RWPE2 (cell line): Measurements from ENCODE around the gene ZNF337.
"Not testable (repeated sequence)": the region's sequence is repeated elsewhere in the genome, so short reads cannot be mapped to it uniquely, and the experiment has no call there.

Experiments used
- ATAC-seq: fragments of 200-7000 bp; cut with Tn5 transposase; 3 replicates; pipeline ENCODE4 v1.9.1; 2021; ENCODE audit warnings: low read depth
- DNase-seq: peaks from one replicate; pipeline ENCODE4 v3.0.0-alpha.2; 2020; ENCODE audit warnings: low spot score
- H3K27ac ChIP-seq: fragments of 450-650 bp; 2 replicates; pipeline ENCODE4 v1.5.1; 2017; ENCODE audit warnings: mild to moderate bottlenecking; ENCODE audit not compliant: poor library complexity, severe bottlenecking
- H3K27me3 ChIP-seq: fragments of 250-450 bp; sonication (Bioruptor Pico); 2 replicates; pipeline ENCODE4 v1.5.1; 2021; ENCODE audit warnings: mild to moderate bottlenecking, moderate library complexity; ENCODE audit not compliant: insufficient read depth, poor library complexity, severe bottlenecking
- H3K36me3 ChIP-seq: fragments of 250-450 bp; sonication (Bioruptor Pico); 2 replicates; pipeline ENCODE4 v1.5.1; 2020; ENCODE audit warnings: low read depth, mild to moderate bottlenecking, moderate library complexity
- H3K4me1 ChIP-seq: fragments of 250-450 bp; sonication (Bioruptor Pico); 2 replicates; pipeline ENCODE4 v1.5.1; 2021; ENCODE audit warnings: mild to moderate bottlenecking, moderate library complexity; ENCODE audit not compliant: insufficient read depth, poor library complexity, severe bottlenecking
- H3K4me3 ChIP-seq: fragments of 250-450 bp; sonication (Bioruptor Pico); 2 replicates; pipeline ENCODE4 v1.5.1; 2021; ENCODE audit warnings: mild to moderate bottlenecking, moderate library complexity; ENCODE audit not compliant: severe bottlenecking
- H3K9me3 ChIP-seq: fragments of 250-450 bp; sonication (Bioruptor Pico); 2 replicates; pipeline ENCODE4 v1.5.1; 2021; ENCODE audit warnings: mild to moderate bottlenecking, moderate library complexity; ENCODE audit not compliant: severe bottlenecking
- TF ChIP-seq, protein P1 (sequence below): fragments of 450-650 bp; IDR thresholded peaks from one replicate; pipeline ENCODE4 v1.5.1; 2017; ENCODE audit warnings: mild to moderate bottlenecking, moderate library complexity; ENCODE audit not compliant: poor library complexity, severe bottlenecking

The ZNF337 gene

DNA sequence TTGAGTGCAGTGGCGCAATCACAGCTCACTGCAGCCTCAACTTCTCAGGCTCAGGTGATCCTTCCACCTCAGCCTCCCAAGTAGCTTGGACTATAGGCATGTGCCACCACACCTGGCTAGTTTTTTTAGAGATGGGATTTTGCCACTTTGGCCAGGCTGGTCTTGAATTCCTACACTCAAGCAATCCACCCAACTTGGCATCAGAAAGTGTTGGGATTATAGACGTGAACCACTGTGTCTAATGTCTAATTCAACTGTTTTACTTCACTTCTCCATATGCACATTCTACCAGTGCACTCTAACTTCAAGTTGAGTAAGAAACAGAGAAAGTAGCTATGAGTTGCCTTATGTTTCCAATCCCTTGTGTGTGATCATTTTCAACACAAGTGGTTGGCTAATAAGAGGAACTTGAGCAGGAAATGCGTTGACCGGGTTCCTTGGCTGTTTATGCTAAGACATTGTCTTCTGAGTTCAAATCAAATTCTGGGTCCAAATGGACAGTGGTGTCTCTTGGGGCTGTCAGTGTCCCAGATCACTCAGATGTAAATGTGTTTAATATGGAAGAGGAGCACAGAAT, 23.9 kb downstream of the ZNF337 start:
- Histone ChIP-seq H3K4me1 (peaks cover 15% of the 10 kb centered on the region), H3K27me3 (no peaks in the 10 kb centered on the region), H3K9me3 (no peaks in the 10 kb centered on the region), H3K36me3 (peaks cover 47% of the 10 kb centered on the region), H3K27ac (no peak overlapping the region), H3K4me3 (no peak overlapping the region)
- DNase-seq, result no peak
- ATAC-seq, result no peak
- TF ChIP-seq, protein P1, sequence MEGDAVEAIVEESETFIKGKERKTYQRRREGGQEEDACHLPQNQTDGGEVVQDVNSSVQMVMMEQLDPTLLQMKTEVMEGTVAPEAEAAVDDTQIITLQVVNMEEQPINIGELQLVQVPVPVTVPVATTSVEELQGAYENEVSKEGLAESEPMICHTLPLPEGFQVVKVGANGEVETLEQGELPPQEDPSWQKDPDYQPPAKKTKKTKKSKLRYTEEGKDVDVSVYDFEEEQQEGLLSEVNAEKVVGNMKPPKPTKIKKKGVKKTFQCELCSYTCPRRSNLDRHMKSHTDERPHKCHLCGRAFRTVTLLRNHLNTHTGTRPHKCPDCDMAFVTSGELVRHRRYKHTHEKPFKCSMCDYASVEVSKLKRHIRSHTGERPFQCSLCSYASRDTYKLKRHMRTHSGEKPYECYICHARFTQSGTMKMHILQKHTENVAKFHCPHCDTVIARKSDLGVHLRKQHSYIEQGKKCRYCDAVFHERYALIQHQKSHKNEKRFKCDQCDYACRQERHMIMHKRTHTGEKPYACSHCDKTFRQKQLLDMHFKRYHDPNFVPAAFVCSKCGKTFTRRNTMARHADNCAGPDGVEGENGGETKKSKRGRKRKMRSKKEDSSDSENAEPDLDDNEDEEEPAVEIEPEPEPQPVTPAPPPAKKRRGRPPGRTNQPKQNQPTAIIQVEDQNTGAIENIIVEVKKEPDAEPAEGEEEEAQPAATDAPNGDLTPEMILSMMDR, result no peak

DNA sequence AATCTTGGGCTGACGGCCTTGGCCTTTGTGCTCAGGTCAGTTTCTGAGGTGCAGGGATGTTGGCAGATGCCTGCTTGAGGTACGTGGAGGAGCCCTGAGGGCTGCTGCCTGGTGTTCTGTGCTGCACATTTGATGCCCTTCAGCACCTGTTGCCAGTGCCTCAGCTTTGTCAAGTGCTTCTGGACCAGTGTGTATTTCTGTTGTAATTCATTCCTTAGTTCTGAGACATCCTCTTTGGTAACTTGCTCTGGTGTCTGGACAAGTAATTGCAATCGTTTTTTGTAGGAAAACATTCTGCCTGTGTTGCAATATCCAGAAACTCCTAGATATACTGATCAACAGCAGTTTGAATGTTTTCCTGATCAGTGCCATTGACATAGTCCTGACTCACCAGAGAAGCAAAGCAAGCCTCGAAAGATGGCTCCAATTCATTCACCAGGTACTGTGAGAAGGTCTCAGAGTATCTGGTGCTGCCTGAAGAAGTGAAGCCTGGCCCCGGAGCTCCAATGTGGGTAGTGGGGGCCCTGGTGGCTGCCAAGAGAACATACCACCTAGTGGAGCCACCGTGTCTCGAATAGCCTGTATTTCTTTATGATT, 26.7 kb downstream of the ZNF337 start:
- H3K27ac ChIP-seq, result peak overlapping the region; percentile 52
- H3K27me3 ChIP-seq, result no peaks in the 10 kb centered on the region
- DNase-seq (peak; percentile 73), ATAC-seq (peak; percentile 94)
- H3K4me1 ChIP-seq, result peaks cover 9% of the 10 kb centered on the region
- peaks cover 19% of the 10 kb centered on the region for H3K36me3 ChIP-seq
- TF ChIP-seq, protein P1, result peak; percentile 32
- no peak overlapping the region for H3K4me3 ChIP-seq
- H3K9me3 ChIP-seq, result no peaks in the 10 kb centered on the region

DNA sequence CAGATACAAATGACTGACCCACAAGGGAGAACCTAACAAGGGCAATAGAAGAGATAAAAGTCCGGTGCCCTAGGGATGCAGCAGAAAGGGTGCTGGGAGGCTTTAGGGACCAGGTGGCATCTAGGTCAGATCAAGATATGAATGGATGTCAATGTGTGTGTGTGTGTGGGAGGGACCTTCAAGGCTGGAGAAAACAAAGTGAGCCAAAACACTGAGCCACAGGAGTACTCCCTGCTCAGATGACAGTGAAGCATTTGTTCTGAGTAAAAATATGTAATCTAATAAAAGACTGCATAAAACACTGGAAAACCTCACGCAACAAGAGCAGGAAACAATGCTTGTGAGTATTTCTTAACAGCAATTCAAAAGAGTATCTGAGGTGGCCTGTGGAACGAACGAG, 28.2 kb downstream of the ZNF337 start:
- H3K27me3 ChIP-seq, result no peaks in the 10 kb centered on the region
- no peak for ATAC-seq
- peaks cover 6% of the 10 kb centered on the region; the same call in 1 of the 2 replicates for H3K36me3 ChIP-seq
- H3K4me3 ChIP-seq, result no peak overlapping the region
- H3K27ac ChIP-seq, result no peak overlapping the region
- no peak for DNase-seq
- H3K4me1 ChIP-seq, result peaks cover 9% of the 10 kb centered on the region
- TF ChIP-seq, protein P1, result no peak
- H3K9me3 ChIP-seq, result no peaks in the 10 kb centered on the region

DNA sequence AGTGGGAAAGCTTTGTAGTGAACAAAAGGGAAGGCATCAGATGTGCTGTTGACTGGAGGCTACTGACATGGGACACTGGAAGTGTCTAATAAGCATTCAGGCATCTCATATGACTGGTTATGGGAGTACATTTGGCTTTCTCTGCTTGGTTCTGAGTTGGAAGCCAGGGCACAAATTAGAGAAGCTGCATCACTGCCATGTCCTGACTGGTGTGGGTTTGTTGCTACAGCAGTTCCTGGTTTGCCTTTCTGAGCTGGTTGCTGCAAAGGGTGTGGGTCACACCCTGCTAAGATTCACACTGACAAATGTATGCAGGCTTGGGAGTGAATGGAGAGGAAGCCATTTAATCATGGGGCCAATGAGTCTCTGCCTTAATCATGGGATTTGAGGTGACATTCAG, 36.7 kb downstream of the ZNF337 start:
- Histone ChIP-seq H3K4me3 (no peak overlapping the region), H3K27me3 (no peaks in the 10 kb centered on the region), H3K27ac (no peak overlapping the region), H3K4me1 (no peaks in the 10 kb centered on the region), H3K36me3 (peaks cover 5% of the 10 kb centered on the region; the same call in 1 of the 2 replicates), H3K9me3 (no peaks in the 10 kb centered on the region)
- ATAC-seq, result no peak
- TF ChIP-seq, protein P1, result no peak
- no peak for DNase-seq

DNA sequence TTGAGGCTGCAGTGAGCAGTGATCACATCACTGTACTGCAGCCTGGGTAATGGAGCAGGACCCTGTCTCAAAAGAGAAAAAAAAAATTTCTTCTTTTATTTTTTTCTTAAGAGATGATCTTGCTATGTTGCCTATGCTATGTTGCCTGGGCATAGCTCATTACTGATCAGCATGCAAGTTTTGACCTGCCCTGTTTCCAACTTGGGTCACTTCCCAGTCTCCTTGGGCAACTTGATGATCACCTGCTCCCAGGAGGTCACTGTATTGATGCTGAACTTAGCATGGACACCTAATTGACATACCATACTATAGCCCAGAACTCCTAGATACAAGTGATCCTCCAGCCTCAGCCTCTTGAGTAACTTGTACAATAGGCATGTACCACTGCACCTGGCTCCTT, 42.2 kb downstream of the ZNF337 start:
- Histone ChIP-seq H3K27me3 (no peaks in the 10 kb centered on the region), H3K4me3 (no peak overlapping the region), H3K4me1 (peaks cover 3% of the 10 kb centered on the region), H3K36me3 (no peaks in the 10 kb centered on the region), H3K9me3 (no peaks in the 10 kb centered on the region), H3K27ac (no peak overlapping the region)
- TF ChIP-seq, protein P1, result no peak
- ATAC-seq (peak; percentile 86), DNase-seq (no peak)

DNA sequence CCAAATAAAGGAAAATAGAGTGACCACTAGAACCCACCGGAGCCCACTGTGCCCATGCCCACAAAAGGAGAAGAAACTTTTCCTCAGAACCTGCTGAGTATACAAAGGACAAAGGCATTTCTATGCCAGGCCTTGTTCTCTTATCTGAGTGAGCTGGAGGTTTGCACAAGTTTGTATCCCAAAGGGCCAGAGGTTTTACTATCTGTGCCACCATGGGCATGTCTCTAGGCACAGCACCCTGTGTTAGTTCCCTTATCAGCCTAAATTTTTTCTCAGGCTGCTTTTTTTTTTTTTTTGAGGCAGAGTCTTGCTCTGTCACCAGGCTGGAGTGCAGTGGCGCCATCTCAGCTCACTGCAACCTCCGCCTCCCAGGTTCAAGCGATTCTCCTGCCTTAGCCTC, 43.8 kb downstream of the ZNF337 start:
- H3K9me3 ChIP-seq, ATAC-seq, H3K4me1 ChIP-seq, DNase-seq, H3K27me3 ChIP-seq, H3K36me3 ChIP-seq, H3K4me3 ChIP-seq, H3K27ac ChIP-seq: not testable (repeated sequence)
